ENCODE data around the gene CHD5. TPM values are rescaled to one million over a fixed set of nuclear protein-coding genes. Genes with fewer than 3 reads are reported as not detected.
A peak's percentile ranks its signal among the peaks of the same experiment; 100 is the strongest.
"Not testable (repeated sequence)": the region's sequence is repeated elsewhere in the genome, so short reads cannot be mapped to it uniquely, and the experiment has no call there.

The CHD5 gene
- total RNA-seq (0.09 TPM), polyA plus RNA-seq (ENCODE audit: insufficient read depth in 1 of 8, insufficient read length in 8 of 8, low replicate concordance in 1 of 8) (under 1 TPM; 0.11 to 0.26 (median 0.19) TPM)
- long read RNA-seq, donor 1, result 0 reads
- long read RNA-seq, donor 2, result 0 reads
- long read RNA-seq, donor 3, result 0 reads
- long read RNA-seq, donor 4, result 0 reads
- long read RNA-seq, donor 5, result 0 reads
- long read RNA-seq, donor 6, result 0 reads
- long read RNA-seq, donor 7, result 0 reads
- long read RNA-seq, donor 8, result 0 reads
- long read RNA-seq, donor 9, result 0 reads
- long read RNA-seq, donor 10, result 0 reads
- long read RNA-seq, donor 11, result 0 reads

DNA sequence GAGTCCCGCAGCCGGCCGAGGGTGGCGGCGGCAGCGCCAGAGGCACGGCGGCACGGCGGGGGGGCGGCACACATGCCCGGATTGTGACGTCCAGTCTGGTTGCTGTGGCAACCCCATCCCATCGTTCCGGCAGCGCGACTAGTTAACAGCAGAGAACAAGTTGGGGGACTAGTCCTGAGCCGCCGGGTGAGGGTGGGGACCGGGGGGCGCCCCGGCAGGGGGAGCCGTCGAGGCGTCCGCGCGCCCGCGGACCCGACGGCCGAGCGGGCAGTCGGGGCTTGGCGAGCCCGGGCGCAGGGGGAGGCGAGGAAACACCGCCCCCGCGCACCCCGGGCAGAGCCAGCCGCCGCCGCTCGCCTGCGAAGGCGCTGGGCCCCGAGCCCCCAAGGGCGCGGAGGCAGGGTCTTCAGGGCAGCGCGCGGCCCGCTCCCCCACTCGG lies at the start of gene CHD5:
Gene CHD5 (minus strand): TSS at position 54 of the 439 bp plus-strand sequence. CDS start 298 bp downstream, outside the sequence.
- Histone ChIP-seq H3K4me1 (ENCODE audit: control insufficient read depth, insufficient read depth, low read length) (peaks cover 15% of the 10 kb centered on the region), H3K36me3 (ENCODE audit: control insufficient read depth, insufficient read depth, low read length) (peaks cover 2% of the 10 kb centered on the region), H3K4me3 (ENCODE audit: low read length) (no peak within 1 kb of the TSS), H3K9me3 (replicated peaks; ENCODE audit: control insufficient read depth, low read depth, low read length) (no peaks in the 10 kb centered on the region), H3K27me3 (ENCODE audit: control insufficient read depth, insufficient read depth, low read length) (peaks cover 63% of the 10 kb centered on the region), H3K27ac (ENCODE audit: low read length) (no peak within 1 kb of the TSS)
- 1% methylated on average over 53 of the region's 57 CpGs for whole genome bisulfite sequencing (ENCODE audit: insufficient coverage)
- DNase-seq, result no peak

DNA sequence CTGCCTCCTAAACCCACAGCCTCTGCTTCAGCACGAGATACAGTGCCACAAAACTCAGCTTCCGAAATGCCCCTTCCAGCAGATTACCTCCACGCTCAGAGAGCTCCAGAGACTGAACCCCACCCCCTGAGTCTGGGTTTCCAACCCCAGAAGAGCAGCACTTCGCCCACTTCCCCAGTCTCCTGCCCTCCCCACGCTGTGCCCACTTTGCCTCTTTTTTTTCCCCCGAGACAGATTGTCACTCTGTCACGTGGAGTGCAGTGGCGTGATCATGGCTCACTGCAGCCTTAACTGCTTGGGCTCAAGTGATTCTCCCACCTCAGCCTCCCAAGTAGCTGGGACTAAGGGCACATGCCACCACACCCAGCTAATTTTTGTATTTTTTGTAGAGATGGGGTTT lies 45.5 kb upstream of the CHD5 start:
- no peak for DNase-seq
- Histone ChIP-seq H3K27me3 (ENCODE audit: control insufficient read depth, insufficient read depth, low read length) (no peaks in the 10 kb centered on the region), H3K4me3 (ENCODE audit: low read length) (no peak overlapping the region), H3K9me3 (replicated peaks; ENCODE audit: control insufficient read depth, low read depth, low read length) (no peaks in the 10 kb centered on the region), H3K4me1 (ENCODE audit: control insufficient read depth, insufficient read depth, low read length) (peaks cover 24% of the 10 kb centered on the region), H3K27ac (ENCODE audit: low read length) (no peak overlapping the region), H3K36me3 (ENCODE audit: control insufficient read depth, insufficient read depth, low read length) (peaks cover 61% of the 10 kb centered on the region)
- WGBS (ENCODE audit: insufficient coverage), result 86% methylated on average over 8 of the region's 8 CpGs

DNA sequence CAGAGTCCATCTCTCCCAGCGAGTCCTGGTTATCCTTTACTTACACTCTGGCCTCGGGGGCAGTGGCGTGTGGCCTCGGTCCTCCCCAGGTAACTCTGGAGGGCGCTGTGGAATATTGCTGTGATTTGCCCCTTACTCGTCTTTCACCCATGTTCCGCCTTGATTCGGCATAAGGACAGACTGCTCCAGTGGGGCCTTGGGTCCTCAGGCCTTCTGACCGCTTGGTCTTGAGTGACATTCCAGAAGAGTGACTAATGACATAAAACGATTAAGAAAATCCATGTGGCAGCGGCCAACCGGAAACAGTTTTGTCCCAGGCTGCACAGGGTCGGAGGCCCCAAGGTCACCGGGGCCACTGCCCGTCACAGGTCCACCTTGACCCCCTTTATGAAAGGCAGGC lies 44.6 kb upstream of the CHD5 start:
- no peaks in the 10 kb centered on the region for H3K27me3 ChIP-seq (ENCODE audit: control insufficient read depth, insufficient read depth, low read length)
- H3K27ac ChIP-seq (ENCODE audit: low read length), result no peak overlapping the region
- H3K36me3 ChIP-seq (ENCODE audit: control insufficient read depth, insufficient read depth, low read length), result peaks cover 57% of the 10 kb centered on the region
- peaks cover 27% of the 10 kb centered on the region for H3K4me1 ChIP-seq (ENCODE audit: control insufficient read depth, insufficient read depth, low read length)
- no peak overlapping the region for H3K4me3 ChIP-seq (ENCODE audit: low read length)
- 87% methylated on average over 12 of the region's 15 CpGs for WGBS (ENCODE audit: insufficient coverage)
- H3K9me3 ChIP-seq (replicated peaks; ENCODE audit: control insufficient read depth, low read depth, low read length), result no peaks in the 10 kb centered on the region
- DNase-seq, result no peak

DNA sequence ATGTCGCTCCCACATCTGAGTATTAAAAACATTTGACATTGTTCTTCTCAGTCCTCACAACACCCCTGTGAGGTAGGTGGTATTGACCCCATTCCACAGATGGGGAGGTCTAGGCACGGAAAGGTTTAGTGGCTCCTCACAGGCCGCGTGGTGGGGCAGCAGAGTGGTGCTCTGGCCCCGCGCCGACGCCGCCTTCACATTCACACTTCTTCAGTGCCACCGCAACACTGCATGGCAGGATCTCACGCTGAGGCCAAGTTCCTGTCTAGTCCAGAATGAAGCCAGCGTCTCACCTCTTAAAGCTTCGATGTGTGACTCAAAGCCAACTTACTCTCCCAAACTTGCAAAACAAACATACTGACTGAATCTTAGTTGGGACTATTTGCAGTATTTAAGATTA lies 43.5 kb upstream of the CHD5 start:
- Histone ChIP-seq H3K36me3 (ENCODE audit: control insufficient read depth, insufficient read depth, low read length) (peaks cover 57% of the 10 kb centered on the region), H3K27ac (ENCODE audit: low read length) (no peak overlapping the region), H3K9me3 (replicated peaks; ENCODE audit: control insufficient read depth, low read depth, low read length) (no peaks in the 10 kb centered on the region), H3K4me3 (ENCODE audit: low read length) (no peak overlapping the region), H3K27me3 (ENCODE audit: control insufficient read depth, insufficient read depth, low read length) (no peaks in the 10 kb centered on the region), H3K4me1 (ENCODE audit: control insufficient read depth, insufficient read depth, low read length) (peaks cover 32% of the 10 kb centered on the region)
- WGBS (ENCODE audit: insufficient coverage), result 95% methylated on average over 4 of the region's 13 CpGs
- DNase-seq, result no peak

DNA sequence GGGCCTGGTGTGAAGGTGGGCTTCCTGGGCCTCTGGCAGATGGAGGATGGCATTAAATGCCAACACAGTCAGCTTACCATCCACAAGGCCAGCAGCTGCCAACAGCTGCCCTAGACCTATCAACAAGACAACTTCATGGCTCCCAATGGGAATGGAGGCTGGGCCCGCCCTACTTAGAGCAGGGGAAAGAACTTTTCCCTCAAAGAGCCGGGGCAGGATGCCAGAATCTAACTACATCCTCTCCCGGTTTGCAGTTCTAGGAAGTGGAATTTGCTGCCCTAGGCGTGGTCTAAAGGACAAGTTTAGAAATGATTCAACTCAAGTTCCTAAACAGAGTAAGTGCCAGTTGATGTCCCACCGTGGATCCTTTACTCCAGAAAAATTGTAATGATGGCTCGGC lies 42.5 kb upstream of the CHD5 start:
- 60% methylated on average over 2 of the region's 6 CpGs for WGBS (ENCODE audit: insufficient coverage)
- H3K36me3 ChIP-seq (ENCODE audit: control insufficient read depth, insufficient read depth, low read length), result peaks cover 57% of the 10 kb centered on the region
- peak; percentile 92 for DNase-seq
- no peak overlapping the region for H3K4me3 ChIP-seq (ENCODE audit: low read length)
- H3K9me3 ChIP-seq (replicated peaks; ENCODE audit: control insufficient read depth, low read depth, low read length), result no peaks in the 10 kb centered on the region
- peak overlapping the region; percentile 80 for H3K27ac ChIP-seq (ENCODE audit: low read length)
- peaks cover 36% of the 10 kb centered on the region for H3K4me1 ChIP-seq (ENCODE audit: control insufficient read depth, insufficient read depth, low read length)
- no peaks in the 10 kb centered on the region for H3K27me3 ChIP-seq (ENCODE audit: control insufficient read depth, insufficient read depth, low read length)

DNA sequence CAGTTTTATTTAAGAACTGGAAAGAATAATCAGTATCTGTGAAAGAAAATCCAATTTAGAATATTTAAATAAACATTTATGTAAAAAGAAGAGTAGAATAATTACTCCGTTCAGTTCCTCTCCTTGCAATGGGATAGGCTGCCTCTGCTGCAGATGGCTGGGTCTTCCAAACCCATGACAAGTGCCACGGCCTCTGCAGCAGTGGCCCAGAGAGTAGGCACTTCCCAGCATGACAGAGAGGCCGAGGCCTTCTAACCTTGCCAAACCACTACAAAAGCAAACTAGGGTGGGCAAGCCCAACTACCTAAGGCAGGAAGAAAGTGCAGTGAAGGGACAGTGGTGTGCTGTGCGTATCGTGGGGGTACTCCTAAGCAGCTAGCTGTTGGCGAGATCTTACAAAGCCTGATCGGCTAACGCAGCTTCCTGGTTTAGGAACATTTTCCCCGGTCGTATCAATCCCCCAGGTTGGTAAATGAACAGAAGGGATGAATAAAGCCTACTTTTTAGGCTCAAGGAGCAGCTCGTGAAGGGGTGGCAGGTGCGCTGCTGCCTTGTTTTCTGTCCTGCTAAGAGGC lies 41.2 kb upstream of the CHD5 start:
- Histone ChIP-seq H3K27me3 (ENCODE audit: control insufficient read depth, insufficient read depth, low read length) (no peaks in the 10 kb centered on the region), H3K4me1 (ENCODE audit: control insufficient read depth, insufficient read depth, low read length) (peaks cover 36% of the 10 kb centered on the region), H3K36me3 (ENCODE audit: control insufficient read depth, insufficient read depth, low read length) (peaks cover 57% of the 10 kb centered on the region), H3K4me3 (ENCODE audit: low read length) (no peak overlapping the region), H3K27ac (ENCODE audit: low read length) (peak overlapping the region; percentile 7), H3K9me3 (replicated peaks; ENCODE audit: control insufficient read depth, low read depth, low read length) (no peaks in the 10 kb centered on the region)
- 93% methylated on average over 8 of the region's 12 CpGs for WGBS (ENCODE audit: insufficient coverage)
- no peak for DNase-seq

DNA sequence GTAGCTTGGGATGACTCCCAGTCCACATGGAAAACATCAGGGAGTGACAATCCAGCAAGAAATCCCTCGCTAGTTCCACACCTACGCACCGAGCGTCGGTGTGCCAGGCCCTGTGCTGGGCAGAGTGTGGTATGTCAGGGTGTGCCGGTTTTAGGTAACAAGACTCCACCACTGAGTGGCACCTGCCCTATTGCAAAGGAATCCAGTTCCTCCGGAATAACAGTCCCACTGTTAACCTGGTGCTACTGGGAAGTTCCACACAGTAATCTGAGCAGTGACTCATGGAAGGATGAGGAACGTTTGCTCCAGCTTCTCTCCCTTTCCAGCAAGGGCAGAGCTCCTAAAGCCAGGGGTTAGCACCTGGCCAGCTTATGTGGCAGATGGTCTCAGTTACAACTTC lies 40.1 kb upstream of the CHD5 start:
- Histone ChIP-seq H3K36me3 (ENCODE audit: control insufficient read depth, insufficient read depth, low read length) (peaks cover 50% of the 10 kb centered on the region), H3K9me3 (replicated peaks; ENCODE audit: control insufficient read depth, low read depth, low read length) (no peaks in the 10 kb centered on the region), H3K27ac (ENCODE audit: low read length) (no peak overlapping the region), H3K4me3 (ENCODE audit: low read length) (no peak overlapping the region), H3K27me3 (ENCODE audit: control insufficient read depth, insufficient read depth, low read length) (no peaks in the 10 kb centered on the region), H3K4me1 (ENCODE audit: control insufficient read depth, insufficient read depth, low read length) (peaks cover 36% of the 10 kb centered on the region)
- no peak for DNase-seq
- WGBS (ENCODE audit: insufficient coverage), result 58% methylated on average over 4 of the region's 8 CpGs

DNA sequence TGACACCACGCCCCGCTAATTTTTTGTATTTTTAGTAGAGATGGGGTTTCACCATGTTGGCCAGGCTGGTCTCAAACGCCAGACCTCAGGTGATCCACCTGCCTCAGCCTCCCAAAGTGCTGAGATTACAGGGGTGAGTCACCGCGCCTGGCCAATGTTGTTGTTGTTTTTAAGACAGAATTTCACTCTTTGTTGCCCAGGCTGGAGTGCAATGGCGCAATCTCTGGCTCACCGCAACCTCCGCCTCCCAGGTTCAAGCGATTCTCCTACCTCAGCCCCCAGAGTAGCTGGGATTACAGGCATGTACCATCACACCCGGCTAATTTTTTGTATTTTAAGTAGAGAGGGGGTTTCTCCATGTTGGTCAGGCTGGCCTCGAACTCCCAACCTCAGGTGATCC lies 39.5 kb upstream of the CHD5 start:
- H3K27ac ChIP-seq (ENCODE audit: low read length); H3K4me3 ChIP-seq (ENCODE audit: low read length); DNase-seq; H3K9me3 ChIP-seq (replicated peaks; ENCODE audit: control insufficient read depth, low read depth, low read length); H3K27me3 ChIP-seq (ENCODE audit: control insufficient read depth, insufficient read depth, low read length): not testable (repeated sequence)
- WGBS (ENCODE audit: insufficient coverage), result 97% methylated on average over 4 of the region's 11 CpGs
- H3K36me3 ChIP-seq (ENCODE audit: control insufficient read depth, insufficient read depth, low read length), result peaks cover 45% of the 10 kb centered on the region
- H3K4me1 ChIP-seq (ENCODE audit: control insufficient read depth, insufficient read depth, low read length), result peaks cover 32% of the 10 kb centered on the region

DNA sequence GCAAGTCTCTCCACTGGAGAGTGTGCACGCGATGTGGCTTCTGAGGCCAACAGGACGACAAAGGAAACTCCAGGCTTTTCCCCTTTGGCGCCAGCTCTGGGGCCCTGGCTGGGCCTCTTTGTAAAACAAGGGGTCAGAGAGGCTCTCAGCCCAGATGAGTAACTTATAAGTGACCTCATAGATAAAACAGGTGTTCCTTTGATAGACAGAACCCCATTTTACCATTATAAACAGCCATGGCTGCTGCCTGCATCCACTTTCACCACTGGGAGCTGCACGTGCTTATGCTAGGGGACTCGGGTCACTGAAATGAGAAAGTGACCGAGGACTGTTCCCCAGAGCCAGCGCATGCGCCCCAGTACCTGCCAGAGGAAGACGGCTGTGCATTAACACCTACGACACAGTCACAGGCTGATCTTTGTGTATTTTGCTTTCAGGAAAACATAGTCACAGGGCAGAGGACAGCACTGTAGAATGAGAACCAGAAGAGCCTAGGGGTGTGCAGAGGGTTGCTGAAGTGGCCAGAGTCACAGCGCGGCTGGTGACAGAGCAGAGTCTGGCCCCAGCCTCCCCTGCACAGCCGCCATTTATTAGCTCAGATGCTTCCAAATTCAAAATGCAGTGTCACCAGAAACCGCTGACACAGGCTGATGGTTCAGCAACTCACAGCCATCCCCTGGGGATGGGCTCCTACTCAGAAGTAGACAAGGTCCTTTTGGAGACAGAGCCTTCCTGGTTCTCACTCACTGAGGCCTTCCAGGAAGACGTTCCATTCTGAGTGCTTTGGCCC lies 38.4 kb upstream of the CHD5 start:
- peaks cover 42% of the 10 kb centered on the region for H3K36me3 ChIP-seq (ENCODE audit: control insufficient read depth, insufficient read depth, low read length)
- no peak overlapping the region for H3K27ac ChIP-seq (ENCODE audit: low read length)
- 68% methylated on average over 15 of the region's 16 CpGs for WGBS (ENCODE audit: insufficient coverage)
- H3K27me3 ChIP-seq (ENCODE audit: control insufficient read depth, insufficient read depth, low read length), result no peaks in the 10 kb centered on the region
- DNase-seq, result no peak
- no peaks in the 10 kb centered on the region for H3K9me3 ChIP-seq (replicated peaks; ENCODE audit: control insufficient read depth, low read depth, low read length)
- H3K4me3 ChIP-seq (ENCODE audit: low read length), result no peak overlapping the region
- H3K4me1 ChIP-seq (ENCODE audit: control insufficient read depth, insufficient read depth, low read length), result peaks cover 29% of the 10 kb centered on the region

All from muscle of leg (tissue), 16 donors.